Colonic mucosa (tissue), 4 donors: ENCODE results near the gene BANP. TPM values are rescaled to one million over a fixed set of nuclear protein-coding genes. Genes with fewer than 3 reads are reported as not detected.

Source experiments
- DNase-seq: peaks from one replicate; pipeline ENCODE4 v3.0.0-alpha.2; 2020
- H3K27ac ChIP-seq: fragments of 200-600 bp; one replicate; pipeline ENCODE4 v1.8.0; 2021
- H3K27me3 ChIP-seq: fragments of 200-600 bp; one replicate; pipeline ENCODE4 v1.8.0; 2021
- H3K36me3 ChIP-seq: fragments of 200-600 bp; one replicate; pipeline ENCODE4 v1.8.0; 2021
- H3K4me1 ChIP-seq: fragments of 200-600 bp; one replicate; pipeline ENCODE4 v1.8.0; 2021; ENCODE audit warnings: mild to moderate bottlenecking
- H3K4me3 ChIP-seq: fragments of 200-600 bp; one replicate; pipeline ENCODE4 v1.8.0; 2021
- H3K9ac ChIP-seq, 2 donors: one replicate each; pipeline ENCODE4 v1.7.0; 2013; ENCODE audit warnings: control low read depth in 2 of 2, low read depth in 2 of 2, low read length in 2 of 2
- H3K9me3 ChIP-seq: fragments of 200-600 bp; one replicate; pipeline ENCODE4 v1.8.0; 2021
- intact Hi-C: fragments of 100-400 bp; cut with DNase I; formaldehyde crosslinking; loops from one replicate; pipeline ENCODE4 v1.14.1; 2022
- total RNA-seq, 2 donors: library from RNA; stranded (reverse); fragmentation: NEBNext Ultra II Directional in 1 of 2; extraction: Animal tissue kit (Norgen Biotek cat#: 25700) in 1 of 2; gene quantifications; one replicate each; pipeline ENCODE4 v1.2.1, GENCODE V29; 2021
- TF ChIP-seq, protein P1 (sequence below): fragments of 200-600 bp; IDR thresholded peaks from one replicate; pipeline ENCODE4 v1.8.0; 2022; ENCODE audit warnings: antibody characterized with exemption, mild to moderate bottlenecking
- donor health status: healthy.
- donor health status: DM: no; HTN: no; CAD: no.
- donor health status: DM: no; HTN: no; CAD: no.

The BANP gene
- total RNA-seq, 2 donors from 2014 or later, result 18.6 to 29.7 TPM

DNA sequence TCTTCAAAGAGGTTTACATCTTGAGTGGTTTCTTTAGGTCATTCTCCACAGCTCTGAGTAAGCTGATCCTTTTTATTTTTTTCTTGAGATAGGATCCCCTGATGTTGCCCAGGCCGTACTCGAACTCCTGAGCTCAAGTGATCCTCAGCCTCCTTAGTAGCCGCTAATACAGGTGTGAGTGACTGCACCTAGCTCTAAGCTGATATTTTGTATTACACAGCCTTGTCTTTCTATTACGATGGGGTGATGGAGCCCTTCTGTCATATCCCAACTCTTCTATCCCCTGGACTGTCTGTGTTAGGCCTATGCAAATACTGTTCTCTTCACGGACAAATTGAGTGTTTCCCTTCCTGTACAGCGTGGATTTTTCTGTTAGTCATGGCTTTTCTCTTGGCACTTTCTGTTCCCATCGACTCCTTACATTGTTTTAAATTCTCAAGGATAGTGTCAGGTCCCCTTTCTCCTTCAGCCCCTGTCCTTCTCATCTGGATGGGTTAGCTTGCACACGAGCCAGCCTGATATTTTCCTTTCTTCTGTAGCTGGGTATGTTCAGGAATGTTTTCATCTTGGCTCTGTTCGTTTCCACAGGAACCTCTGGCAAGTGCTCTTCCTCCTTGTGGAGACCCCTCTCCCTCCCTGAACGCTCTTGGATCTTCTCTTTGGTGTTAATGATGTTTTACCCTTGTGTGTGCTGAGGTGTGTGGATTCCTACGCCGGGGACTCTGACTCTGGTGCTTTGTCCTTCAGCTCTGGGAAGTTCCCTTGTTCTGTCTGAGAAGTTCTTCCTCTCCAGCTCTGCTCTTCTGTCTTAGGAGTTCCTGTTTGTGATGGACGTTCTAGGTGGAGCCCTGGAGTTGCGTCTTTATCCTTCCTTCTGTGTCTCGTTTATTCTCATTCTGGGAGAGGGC lies 2.3 kb downstream of the BANP start:
- Histone ChIP-seq H3K4me1 (peaks cover 18% of the 10 kb centered on the region), H3K9ac (peak overlapping the region in 1 of 2 donors; percentile 24), H3K4me3 (no peak overlapping the region), H3K27ac (peak overlapping the region; percentile 50), H3K36me3 (no peaks in the 10 kb centered on the region), H3K27me3 (no peaks in the 10 kb centered on the region), H3K9me3 (no peaks in the 10 kb centered on the region)
- intact Hi-C loops, result no loop called here
- TF ChIP-seq, protein P1, sequence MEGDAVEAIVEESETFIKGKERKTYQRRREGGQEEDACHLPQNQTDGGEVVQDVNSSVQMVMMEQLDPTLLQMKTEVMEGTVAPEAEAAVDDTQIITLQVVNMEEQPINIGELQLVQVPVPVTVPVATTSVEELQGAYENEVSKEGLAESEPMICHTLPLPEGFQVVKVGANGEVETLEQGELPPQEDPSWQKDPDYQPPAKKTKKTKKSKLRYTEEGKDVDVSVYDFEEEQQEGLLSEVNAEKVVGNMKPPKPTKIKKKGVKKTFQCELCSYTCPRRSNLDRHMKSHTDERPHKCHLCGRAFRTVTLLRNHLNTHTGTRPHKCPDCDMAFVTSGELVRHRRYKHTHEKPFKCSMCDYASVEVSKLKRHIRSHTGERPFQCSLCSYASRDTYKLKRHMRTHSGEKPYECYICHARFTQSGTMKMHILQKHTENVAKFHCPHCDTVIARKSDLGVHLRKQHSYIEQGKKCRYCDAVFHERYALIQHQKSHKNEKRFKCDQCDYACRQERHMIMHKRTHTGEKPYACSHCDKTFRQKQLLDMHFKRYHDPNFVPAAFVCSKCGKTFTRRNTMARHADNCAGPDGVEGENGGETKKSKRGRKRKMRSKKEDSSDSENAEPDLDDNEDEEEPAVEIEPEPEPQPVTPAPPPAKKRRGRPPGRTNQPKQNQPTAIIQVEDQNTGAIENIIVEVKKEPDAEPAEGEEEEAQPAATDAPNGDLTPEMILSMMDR, result no peak
- DNase-seq, result no peak

DNA sequence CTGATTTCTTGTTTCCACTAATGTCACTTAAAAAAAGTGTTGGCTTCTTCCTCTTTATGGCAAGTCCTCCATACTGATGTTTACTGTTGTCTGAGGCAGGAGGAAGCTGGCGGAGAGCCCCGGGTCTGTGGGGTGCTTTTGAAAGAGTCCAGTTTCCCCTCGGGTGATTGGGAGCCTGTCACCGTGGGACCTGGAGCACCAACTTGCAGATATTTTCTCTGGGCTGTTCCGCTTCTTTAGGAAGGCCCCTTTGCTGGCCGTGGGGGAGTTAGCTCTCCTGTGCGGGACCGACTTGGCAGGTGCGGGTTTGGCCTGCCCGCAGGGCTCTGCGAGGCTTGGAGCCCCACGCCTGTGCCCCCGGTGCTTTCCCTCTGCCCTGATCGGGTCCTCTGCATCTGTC lies 3.1 kb downstream of the BANP start:
- intact Hi-C loops, result no loop called here
- Histone ChIP-seq H3K36me3 (no peaks in the 10 kb centered on the region), H3K4me1 (peaks cover 18% of the 10 kb centered on the region), H3K27ac (peak overlapping the region; percentile 50), H3K4me3 (no peak overlapping the region), H3K9ac (peak overlapping the region; percentile 45 to 59), H3K27me3 (no peaks in the 10 kb centered on the region), H3K9me3 (no peaks in the 10 kb centered on the region)
- TF ChIP-seq, protein P1, result no peak
- no peak for DNase-seq

DNA sequence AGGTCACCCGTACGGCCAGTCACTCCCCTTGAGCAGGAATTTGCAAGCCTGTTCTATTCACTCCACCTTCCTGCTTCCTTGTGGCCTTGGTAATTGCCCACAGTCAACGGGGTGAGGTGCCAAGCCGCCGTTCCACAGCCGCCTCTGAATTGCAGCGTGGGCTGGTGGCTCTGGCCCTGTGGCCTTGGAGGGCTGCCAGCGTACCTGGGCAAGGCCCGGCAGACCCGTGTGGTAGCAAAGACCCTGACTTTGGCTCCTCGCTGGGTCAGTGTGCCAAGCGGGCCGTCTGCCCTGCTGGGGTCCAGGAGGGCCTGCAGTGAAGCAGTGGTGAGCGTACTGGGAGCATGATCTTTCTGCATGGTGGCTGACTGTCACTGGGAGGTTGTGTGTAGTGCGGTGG lies 3.6 kb downstream of the BANP start:
- Histone ChIP-seq H3K9me3 (no peaks in the 10 kb centered on the region), H3K27ac (peak overlapping the region; percentile 50), H3K4me3 (no peak overlapping the region), H3K4me1 (peaks cover 18% of the 10 kb centered on the region), H3K36me3 (no peaks in the 10 kb centered on the region), H3K9ac (peak overlapping the region in 1 of 2 donors; percentile 59), H3K27me3 (no peaks in the 10 kb centered on the region)
- DNase-seq, result no peak
- intact Hi-C loops, result no loop called here
- TF ChIP-seq, protein P1, result no peak

- no peak for DNase-seq
- TF ChIP-seq, protein P1, result no peak
- H3K27ac ChIP-seq, result peak overlapping the region; percentile 58
- no peaks in the 10 kb centered on the region for H3K27me3 ChIP-seq
- H3K4me3 ChIP-seq, result no peak overlapping the region
- intact Hi-C loops, result no loop called here
- H3K36me3 ChIP-seq, result no peaks in the 10 kb centered on the region
- no peaks in the 10 kb centered on the region for H3K9me3 ChIP-seq
- peaks cover 18% of the 10 kb centered on the region for H3K4me1 ChIP-seq
- H3K9ac ChIP-seq, result peak overlapping the region; percentile 48 to 59
These were observed 4.3 kb downstream of the BANP start for GRCh38 chr16:87955302-87956097.

GRCh38 chr16:87956098-87956364 lies 4.8 kb downstream of the BANP start:
- intact Hi-C loops, result no loop called here
- H3K27ac ChIP-seq, result peak overlapping the region; percentile 58
- H3K4me3 ChIP-seq, result no peak overlapping the region
- DNase-seq, result no peak
- H3K27me3 ChIP-seq, result no peaks in the 10 kb centered on the region
- H3K4me1 ChIP-seq, result peaks cover 18% of the 10 kb centered on the region
- H3K9ac ChIP-seq, result peak overlapping the region in 1 of 2 donors; percentile 48
- H3K36me3 ChIP-seq, result no peaks in the 10 kb centered on the region
- H3K9me3 ChIP-seq, result no peaks in the 10 kb centered on the region
- TF ChIP-seq, protein P1, result no peak
